GM12878 (cell line): Measurements from ENCODE around the gene FBLN7.

Experiments
- CEBPB ChIP-seq, 2 experiments: fragments of 150-350 bp in 1 of 2; IDR thresholded peaks; 2 replicates each; pipeline ENCODE4 v1.6.1; 2012 to 2014; ENCODE audit warnings: low read depth in 2 of 2, low read length in 2 of 2, borderline replicate concordance in 1 of 2, inconsistent platforms in 1 of 2
- GABPA ChIP-seq: IDR thresholded peaks from 2 replicates; pipeline ENCODE4 v1.6.1; 2014; ENCODE audit warnings: antibody characterized with exemption, low read depth, mild to moderate bottlenecking, inconsistent platforms
- MAX ChIP-seq: IDR thresholded peaks from 2 replicates; pipeline ENCODE4 v1.6.1; 2012; ENCODE audit warnings: low read depth, low read length, improper control_type of control experiment
- MYB ChIP-seq: fragments of 150-350 bp; IDR thresholded peaks from 2 replicates; pipeline ENCODE4 v1.6.1; 2014; ENCODE audit warnings: mild to moderate bottlenecking, low read depth, low read length, borderline replicate concordance
- POLR2A ChIP-seq: IDR thresholded peaks from 2 replicates; pipeline ENCODE4 v1.6.1; 2011; ENCODE audit warnings: low read depth, mild to moderate bottlenecking, low read length
- RELA ChIP-seq: fragments of 450-650 bp; IDR thresholded peaks from 2 replicates; pipeline ENCODE4 v1.8.0; 2014; ENCODE audit warnings: borderline replicate concordance; ENCODE audit not compliant: partially characterized antibody
- SREBF1 ChIP-seq: IDR thresholded peaks from 2 replicates; pipeline ENCODE4 v1.6.1; 2012; ENCODE audit warnings: mild to moderate bottlenecking, low read length
- TF ChIP-seq, protein P1 (sequence below): IDR thresholded peaks from 2 replicates; pipeline ENCODE4 v1.6.1; 2011; ENCODE audit warnings: low read depth, mild to moderate bottlenecking, low read length, moderate library complexity, borderline replicate concordance; ENCODE audit errors: extremely low read depth

- TF ChIP-seq CEBPB (IDR thresholded peaks at IDR 0.05; ENCODE audit: borderline replicate concordance in 1 of 2, low read depth in 2 of 2, low read length in 2 of 2) (no peak), MAX (no peak), POLR2A (no peak), SREBF1 (no peak), GABPA (no peak), MYB (no peak), RELA (no peak)
- TF ChIP-seq, protein P1, sequence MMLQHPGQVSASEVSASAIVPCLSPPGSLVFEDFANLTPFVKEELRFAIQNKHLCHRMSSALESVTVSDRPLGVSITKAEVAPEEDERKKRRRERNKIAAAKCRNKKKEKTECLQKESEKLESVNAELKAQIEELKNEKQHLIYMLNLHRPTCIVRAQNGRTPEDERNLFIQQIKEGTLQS: no peak
Observed at GRCh38 chr2:112160283-112161250, 22.4 kb downstream of the FBLN7 start.
